GM21447 (cell line): Measurements from ENCODE around the gene SLC5A2.
A peak's percentile ranks its signal among the peaks of the same experiment; 100 is the strongest.
"Not testable (repeated sequence)": the region's sequence is repeated elsewhere in the genome, so short reads cannot be mapped to it uniquely, and the experiment has no call there.

Experiments
- ATAC-seq: cut with Tn5 transposase; IDR thresholded peaks from one replicate; pipeline ENCODE4 v1.9.1; 2021; ENCODE audit not compliant: unreplicated experiment

The SLC5A2 gene

DNA sequence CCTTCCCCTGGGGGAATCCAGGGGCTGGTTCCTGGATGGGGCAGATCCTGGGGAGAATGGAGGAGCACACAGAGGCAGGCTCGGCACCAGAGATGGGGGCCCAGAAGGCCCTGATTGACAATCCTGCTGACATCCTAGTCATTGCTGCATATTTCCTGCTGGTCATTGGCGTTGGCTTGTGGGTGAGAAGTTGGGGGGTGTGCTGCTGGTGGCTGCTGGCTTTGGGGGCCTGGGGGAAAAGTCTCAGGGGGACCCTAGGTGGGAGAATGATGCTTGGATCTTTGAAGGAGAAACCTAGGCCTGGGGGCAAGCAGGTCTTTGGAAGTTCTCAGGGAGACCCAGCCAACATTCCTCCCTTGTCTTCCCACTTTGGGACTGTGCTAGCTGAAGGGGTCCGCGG, at the start of gene SLC5A2:
TSS of gene SLC5A2 (plus strand) at position 43 of the 400 bp plus-strand sequence. CDS start at position 57, 14 bp downstream.
- ATAC-seq = no peak

DNA sequence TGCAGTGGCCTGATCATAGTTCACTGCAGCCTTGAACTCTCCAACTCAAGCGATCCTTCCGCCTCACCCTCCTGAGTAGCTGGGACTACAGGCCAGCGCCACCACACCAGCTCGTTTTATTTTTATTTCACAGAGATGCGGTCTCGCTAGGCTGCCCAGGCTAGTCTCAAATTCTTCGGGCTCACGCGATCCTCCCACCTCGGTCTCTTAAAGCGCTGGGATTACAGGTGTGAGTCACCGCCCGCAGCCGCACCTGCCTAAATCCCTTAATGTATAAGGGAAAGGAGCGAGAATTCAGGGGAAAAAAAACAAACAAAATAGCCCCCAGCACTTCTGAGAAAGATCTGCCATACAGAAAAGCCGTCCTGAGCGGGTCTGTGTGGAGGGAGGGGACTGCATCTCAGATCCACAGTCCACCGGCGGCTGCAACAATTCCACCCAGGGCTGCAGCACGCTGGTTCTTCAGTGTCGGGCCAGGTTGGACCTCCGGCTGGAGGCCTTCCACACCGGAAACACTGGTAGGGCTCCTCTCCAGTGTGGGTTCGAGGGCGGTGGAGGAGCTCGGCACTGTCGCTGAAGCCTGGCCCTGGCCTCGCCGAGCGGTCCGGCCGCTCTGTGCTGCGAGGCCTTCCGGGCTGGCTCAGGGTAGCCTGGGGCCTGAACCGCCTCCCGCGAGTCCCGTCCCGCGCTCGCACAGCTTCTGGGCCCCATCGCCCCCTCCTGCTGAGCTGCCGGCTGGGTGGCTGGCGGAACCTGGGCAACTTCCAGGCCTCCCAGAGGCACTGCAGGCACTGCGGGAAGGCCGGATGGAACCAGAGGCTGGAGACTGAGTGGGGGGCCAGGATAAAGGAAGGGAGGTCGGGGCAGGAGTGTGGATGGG, 47.3 kb upstream of the SLC5A2 start:
- no peak for ATAC-seq

DNA sequence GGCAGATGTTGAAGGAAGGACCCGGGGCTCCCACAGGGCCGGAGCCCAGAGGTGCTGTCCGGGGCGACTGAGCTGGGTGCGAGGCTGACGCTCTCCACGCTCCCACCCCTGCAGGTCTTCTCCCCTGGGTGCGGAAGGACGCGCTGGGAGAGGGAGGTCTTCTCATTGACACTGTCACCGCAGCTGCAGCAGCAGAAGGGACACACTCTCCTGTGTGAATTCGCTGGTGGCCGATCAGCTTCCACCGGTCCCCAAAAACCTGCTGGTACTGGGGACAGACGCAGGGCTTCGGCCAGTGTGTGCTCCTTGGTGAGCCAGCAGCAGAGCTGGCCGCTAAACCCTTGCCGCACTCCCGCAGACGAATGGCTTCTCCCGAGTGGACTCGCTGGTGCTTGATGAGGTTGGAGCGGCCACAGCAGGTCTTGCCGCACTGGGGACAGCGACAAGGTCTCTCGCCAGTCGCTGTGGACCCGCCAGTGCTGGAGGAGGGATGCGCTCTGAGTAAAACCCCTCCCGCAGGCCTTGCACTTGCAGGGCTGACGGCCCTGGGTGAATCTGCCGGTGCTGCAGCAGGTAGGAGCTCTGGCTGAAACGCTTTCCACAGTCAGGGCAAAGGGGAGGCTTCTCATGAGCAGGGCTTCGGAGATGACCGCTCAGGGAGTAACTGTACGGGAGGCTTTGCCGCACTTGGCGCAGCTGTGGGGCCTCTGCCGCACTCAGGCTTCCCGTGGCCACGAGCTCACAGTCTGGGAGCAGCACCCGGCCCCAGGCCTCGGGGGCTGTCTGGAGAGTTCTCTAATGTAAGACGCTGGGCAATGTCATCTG, 46.5 kb upstream of the SLC5A2 start:
- ATAC-seq = no peak

DNA sequence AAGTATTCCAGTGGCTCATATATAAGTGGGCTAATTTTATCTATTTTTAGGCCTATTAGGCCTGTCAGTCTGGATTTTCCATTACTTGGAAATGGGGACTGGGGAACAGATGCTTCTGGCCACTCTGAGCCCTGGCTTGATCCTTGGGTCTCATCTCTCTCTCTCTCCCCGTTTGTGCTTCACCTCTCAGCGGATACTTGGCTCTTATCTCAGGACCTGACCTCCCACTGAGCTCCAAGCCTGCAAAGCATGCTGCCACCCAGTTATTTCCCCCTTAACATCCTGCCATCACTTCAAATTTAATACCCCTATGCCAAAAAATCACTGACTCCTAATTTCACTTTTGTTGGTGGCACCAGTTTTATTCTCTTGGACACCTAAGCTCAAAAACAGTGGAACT, 44.5 kb upstream of the SLC5A2 start:
- ATAC-seq = no peak

- ATAC-seq = not testable (repeated sequence)
These were observed 43.9 kb upstream of the SLC5A2 start for GRCh38 chr16:31439023-31439422.

GRCh38 chr16:31439519-31439918, 43.4 kb upstream of the SLC5A2 start:
- ATAC-seq = no peak

DNA sequence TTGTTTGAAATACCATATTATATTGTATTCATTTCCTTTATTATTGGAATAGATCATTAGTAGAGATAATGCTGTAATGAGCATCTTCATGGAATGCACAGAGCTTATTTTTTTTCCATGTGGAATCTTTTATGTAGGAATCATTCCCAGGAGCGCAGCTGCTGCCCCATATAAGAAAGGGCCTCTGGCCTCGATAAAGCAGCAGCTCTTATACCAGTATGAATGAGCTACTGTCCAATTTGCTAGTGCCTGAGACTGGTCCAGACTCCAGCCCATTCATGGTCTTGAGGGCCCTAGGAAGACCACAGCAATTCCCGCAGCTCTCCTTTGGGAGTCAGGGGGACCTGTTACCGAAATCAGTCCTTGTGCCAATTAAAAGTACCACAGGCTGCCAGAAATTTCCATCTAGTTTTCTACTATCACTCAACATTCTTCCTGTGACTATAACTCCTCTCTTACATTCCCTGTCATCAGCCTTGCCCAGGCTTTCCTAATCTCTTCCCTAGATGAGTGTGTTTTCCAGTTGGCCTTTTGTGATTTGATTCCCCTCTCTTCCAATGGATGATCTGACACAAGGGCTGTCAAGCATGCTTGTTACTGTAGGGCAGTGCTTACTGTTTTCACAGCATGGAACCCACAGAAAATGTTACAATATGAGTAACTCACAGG, 42.3 kb upstream of the SLC5A2 start:
- no peak for ATAC-seq

GRCh38 chr16:31441956-31442355, 41.0 kb upstream of the SLC5A2 start:
- no peak for ATAC-seq

DNA sequence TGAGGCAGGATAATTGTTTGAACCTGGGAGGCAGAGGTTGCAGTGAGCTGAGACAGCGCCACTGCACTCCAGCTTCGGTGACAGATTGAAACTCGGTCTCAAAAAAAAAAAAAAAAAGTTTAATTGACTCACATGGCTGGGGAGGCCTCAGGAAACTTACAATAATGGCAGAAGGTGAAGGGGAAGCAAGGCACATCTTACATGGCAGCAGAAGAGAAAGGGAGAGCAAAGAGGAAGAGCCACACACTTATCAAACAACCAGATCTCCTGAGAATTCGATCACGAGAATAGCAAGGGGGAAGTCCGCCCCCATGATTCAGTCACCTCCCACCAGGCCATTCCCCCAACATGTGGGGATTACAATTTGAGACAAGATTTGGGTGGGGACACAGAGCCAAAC, 37.0 kb upstream of the SLC5A2 start:
- not testable (repeated sequence) for ATAC-seq

DNA sequence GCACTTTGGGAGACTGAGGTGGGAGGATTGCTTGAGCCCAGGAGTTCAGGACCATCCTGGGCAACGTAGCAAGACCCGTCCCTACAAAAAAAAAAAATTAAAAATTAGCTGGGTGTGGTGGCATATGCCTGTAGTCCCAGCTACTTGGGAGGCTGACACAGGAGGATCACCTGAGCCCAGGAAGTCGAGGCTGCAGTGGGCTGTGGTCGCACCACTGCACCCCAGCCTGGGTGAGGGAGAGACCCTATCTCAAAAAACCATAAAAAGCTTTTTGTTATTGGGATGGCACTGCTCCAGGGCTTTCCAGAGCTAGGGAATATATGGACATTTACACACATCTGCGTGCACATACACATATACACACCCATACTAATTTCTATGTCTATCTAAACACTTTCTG, 31.7 kb upstream of the SLC5A2 start:
- ATAC-seq = no peak

GRCh38 chr16:31451681-31452351, 31.1 kb upstream of the SLC5A2 start:
- no peak for ATAC-seq

DNA sequence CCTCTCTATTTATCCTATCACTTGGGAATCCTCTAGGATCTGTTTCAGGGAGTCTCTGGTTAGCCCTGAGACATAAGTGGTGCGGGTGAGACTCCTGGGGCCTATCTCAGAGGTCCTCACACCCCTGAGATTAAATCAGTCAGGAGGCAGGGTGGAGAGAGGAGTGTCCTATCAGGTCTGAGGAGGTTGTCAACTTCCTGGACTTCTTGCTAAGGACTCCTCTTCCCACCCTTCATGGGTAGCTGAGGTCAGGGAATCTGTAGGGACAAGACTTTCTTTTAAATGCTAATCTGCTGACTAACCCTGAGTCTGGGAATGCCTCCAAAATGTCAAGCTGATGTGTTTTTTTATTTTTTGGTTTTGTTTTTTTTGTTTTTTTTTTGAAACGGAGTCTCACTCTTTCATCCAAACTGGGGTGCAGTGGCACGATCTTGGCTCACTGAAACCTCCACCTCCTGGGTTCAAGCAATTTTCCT, 30.3 kb upstream of the SLC5A2 start:
- ATAC-seq = no peak

- ATAC-seq = no peak
These were observed 29.4 kb upstream of the SLC5A2 start for GRCh38 chr16:31453255-31454204.

DNA sequence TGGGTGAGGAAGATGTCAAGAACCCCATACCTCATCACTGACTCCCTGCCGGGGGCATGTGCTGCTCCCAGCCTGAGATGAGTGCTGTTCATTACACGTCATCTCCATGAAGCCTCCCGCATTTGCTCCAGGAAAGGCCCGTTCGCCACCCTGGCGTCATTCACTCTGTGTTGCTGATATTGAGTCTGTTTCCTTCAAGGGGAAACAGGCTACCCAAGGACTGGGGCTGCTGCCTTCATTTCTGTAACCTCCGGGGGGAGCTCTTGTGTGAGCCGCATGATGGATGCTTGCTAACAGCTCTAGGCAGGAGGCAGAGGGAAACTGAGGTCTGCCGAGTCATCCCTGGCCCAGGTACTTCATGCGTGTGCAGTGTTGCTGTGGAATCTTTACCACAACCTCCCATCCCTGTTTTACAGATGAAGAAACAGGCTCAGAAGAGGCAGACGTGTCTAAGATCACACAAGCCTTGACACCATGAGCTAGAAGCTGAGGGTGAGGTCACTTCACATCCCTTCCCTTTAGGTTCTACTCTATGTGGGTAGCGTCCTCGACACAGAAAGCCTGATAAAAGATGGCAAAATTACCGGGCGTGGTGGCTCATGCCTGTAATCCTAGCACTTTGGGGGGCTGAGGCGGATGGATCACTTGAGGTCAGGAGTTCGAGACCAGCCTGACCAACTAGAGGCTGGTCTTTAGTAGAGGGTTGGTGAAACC, 27.2 kb upstream of the SLC5A2 start:
- ATAC-seq = no peak

GRCh38 chr16:31456988-31457360, 25.9 kb upstream of the SLC5A2 start:
- no peak for ATAC-seq

DNA sequence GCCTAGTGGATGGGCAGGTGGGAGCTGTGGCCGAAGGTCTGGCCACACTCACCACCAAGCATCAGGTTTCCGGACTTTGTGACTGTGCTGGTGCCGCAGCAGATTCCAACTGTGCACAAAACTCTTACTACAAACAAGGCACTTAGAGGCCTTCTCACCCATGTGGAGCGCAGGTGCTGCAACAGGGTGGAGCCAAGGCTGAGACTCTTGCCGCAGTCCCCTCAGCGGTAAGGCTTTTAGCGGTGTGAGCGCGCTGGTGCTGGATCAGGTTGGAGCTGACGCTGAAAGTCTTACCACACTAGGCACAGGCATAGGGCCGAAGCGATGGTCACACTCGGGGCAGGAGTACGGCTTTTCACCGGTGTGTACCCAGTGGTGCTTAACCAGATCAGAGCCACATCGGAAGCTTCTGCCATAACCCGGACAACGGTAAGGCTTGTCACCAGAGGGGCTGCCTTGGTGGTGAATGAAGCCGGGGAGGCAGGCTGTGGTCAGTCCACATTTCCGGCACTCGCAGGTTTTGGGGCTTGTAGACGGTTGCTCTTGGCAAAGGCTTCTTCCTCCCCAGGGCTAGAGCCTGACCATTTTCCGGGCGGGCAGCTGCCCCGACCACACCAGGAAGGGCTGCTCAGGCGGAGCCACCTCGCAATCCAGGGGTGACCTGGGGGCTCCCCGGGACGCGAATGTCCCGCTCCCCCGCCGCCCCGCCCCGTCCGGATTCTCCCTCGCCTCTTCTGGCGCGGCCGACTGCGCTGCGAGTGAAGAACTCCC, 24.7 kb upstream of the SLC5A2 start:
- ATAC-seq = peak; percentile 12

DNA sequence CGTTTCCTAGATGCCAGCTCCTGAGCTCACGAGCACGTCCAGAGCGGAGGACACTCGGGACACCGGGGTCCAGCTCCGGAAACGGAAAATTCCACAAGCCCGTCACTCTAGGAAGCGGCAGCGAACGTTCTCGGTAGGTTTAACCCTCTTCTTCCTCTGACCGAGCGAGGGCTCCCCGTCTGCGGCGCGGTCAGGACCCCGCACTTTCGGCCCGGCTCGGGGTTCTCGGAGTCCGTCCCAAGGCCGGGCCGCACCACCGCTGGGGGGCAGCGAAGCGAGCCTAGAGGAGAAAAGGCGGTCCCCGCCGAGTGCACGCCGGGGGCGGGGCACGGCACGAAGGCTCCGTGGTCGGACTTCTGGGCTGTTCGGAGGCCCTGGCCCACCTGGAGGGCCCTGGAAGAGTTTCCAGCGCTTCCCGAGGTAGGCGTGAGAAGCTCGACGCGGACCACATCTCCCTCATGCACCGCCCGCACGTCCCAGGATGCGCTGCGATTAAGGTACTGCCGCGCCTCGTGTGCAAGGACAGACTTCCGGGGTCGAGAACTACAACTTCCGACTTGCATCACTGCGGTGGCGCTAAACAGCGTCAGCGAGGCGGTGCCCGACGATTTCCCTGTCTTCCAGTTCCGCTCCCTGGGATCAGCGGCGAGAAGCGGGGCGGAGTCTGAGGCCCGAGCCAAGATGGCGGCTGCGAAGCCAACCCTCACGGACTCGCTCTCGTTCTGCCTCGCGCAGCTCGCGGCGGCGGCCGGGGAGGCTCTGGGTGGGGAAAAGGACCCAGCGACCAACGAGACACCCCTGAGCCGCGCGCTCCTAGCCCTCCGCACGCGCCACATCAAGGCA, 23.9 kb upstream of the SLC5A2 start, which contains the start of gene ARMC5:
TSS of gene ARMC5 (plus strand) at position 658 of the 843 bp plus-strand sequence. CDS start at position 682, 24 bp downstream.
- peak; percentile 66 for ATAC-seq
